IgD-negative memory B cell (primary cell): ENCODE results near the gene ARID3C. TPM values are rescaled to one million over a fixed set of nuclear protein-coding genes. Genes with fewer than 3 reads are reported as not detected.

Source experiments
- H3K27ac Mint-ChIP-seq, 3 donors: one replicate each; pipeline ENCODE4 v1.8.0; 2020 to 2022; ENCODE audit warnings: mild to moderate bottlenecking in 3 of 3, mixed read lengths in 3 of 3, moderate library complexity in 1 of 3
- H3K27me3 Mint-ChIP-seq: one replicate; pipeline ENCODE4 v1.8.0; 2021; ENCODE audit warnings: mixed read lengths
- H3K36me3 Mint-ChIP-seq: one replicate; pipeline ENCODE4 v1.8.0; 2020; ENCODE audit warnings: mild to moderate bottlenecking, mixed read lengths
- H3K4me1 Mint-ChIP-seq, 3 donors: one replicate each; pipeline ENCODE4 v1.8.0; 2020 to 2022; ENCODE audit warnings: mixed read lengths in 3 of 3, mild to moderate bottlenecking in 1 of 3
- H3K4me3 Mint-ChIP-seq, 4 donors: one replicate each; pipeline ENCODE4 v1.8.0; 2020 to 2022; ENCODE audit warnings: mild to moderate bottlenecking in 4 of 4, mixed read lengths in 4 of 4, moderate library complexity in 3 of 4
- H3K9me3 Mint-ChIP-seq, 3 donors: one replicate each; pipeline ENCODE4 v1.8.0; 2020 to 2021; ENCODE audit warnings: mixed read lengths in 3 of 3, mild to moderate bottlenecking in 1 of 3
- polyA plus RNA-seq: library from polyadenylated mRNA; unstranded; fragments of 300-500 nt; fragmentation: Illumina TruSeq; gene quantifications from one replicate; pipeline ENCODE4 v1.2.3, GENCODE V29; 2021

ARID3C gene
- polyA plus RNA-seq, 1 donor from 2014 or later: not detected

GRCh38 chr9:34658461-34658860 is 29.6 kb upstream of the ARID3C start:
- Mint-ChIP-seq H3K27ac (no peak overlapping the region), H3K9me3 (no peaks in the 10 kb centered on the region), H3K27me3 (no peaks in the 10 kb centered on the region), H3K36me3 (peaks cover 2% of the 10 kb centered on the region), H3K4me3 (no peak overlapping the region), H3K4me1 (peaks cover 0 to 6% (median 3%) of the 10 kb centered on the region in 3 donors)

- peaks cover 2% of the 10 kb centered on the region for H3K36me3 Mint-ChIP-seq
- no peak overlapping the region for H3K4me3 Mint-ChIP-seq
- H3K27me3 Mint-ChIP-seq: no peaks in the 10 kb centered on the region
- no peaks in the 10 kb centered on the region for H3K9me3 Mint-ChIP-seq
- peaks cover 3 to 6% (median 5%) of the 10 kb centered on the region in 3 donors for H3K4me1 Mint-ChIP-seq
- no peak overlapping the region for H3K27ac Mint-ChIP-seq
Observed at GRCh38 chr9:34656992-34657391, 28.1 kb upstream of the ARID3C start.

GRCh38 chr9:34655394-34655793 is 26.5 kb upstream of the ARID3C start:
- Mint-ChIP-seq H3K36me3 (peaks cover 2% of the 10 kb centered on the region), H3K27ac (no peak overlapping the region), H3K9me3 (no peaks in the 10 kb centered on the region), H3K27me3 (no peaks in the 10 kb centered on the region), H3K4me1 (peaks cover 0 to 5% (median 3%) of the 10 kb centered on the region in 3 donors), H3K4me3 (no peak overlapping the region)

- Mint-ChIP-seq H3K27me3 (no peaks in the 10 kb centered on the region), H3K4me1 (peaks cover 0 to 5% (median 3%) of the 10 kb centered on the region in 3 donors), H3K27ac (no peak overlapping the region), H3K4me3 (no peak overlapping the region), H3K9me3 (no peaks in the 10 kb centered on the region), H3K36me3 (peaks cover 2% of the 10 kb centered on the region)
Observed at GRCh38 chr9:34654323-34655051, 25.6 kb upstream of the ARID3C start.

- Mint-ChIP-seq H3K27ac (peak overlapping the region in 1 of 3 donors; percentile 79), H3K9me3 (no peaks in the 10 kb centered on the region), H3K36me3 (peaks cover 2% of the 10 kb centered on the region), H3K4me3 (no peak overlapping the region), H3K4me1 (peaks cover 0 to 5% (median 3%) of the 10 kb centered on the region in 3 donors), H3K27me3 (no peaks in the 10 kb centered on the region)
Observed at GRCh38 chr9:34653151-34654072, 24.5 kb upstream of the ARID3C start.

- H3K27ac Mint-ChIP-seq: no peak overlapping the region
- H3K4me1 Mint-ChIP-seq: peaks cover 0 to 11% (median 6%) of the 10 kb centered on the region in 3 donors
- H3K9me3 Mint-ChIP-seq: no peaks in the 10 kb centered on the region
- no peaks in the 10 kb centered on the region for H3K27me3 Mint-ChIP-seq
- no peak overlapping the region for H3K4me3 Mint-ChIP-seq
- peaks cover 2% of the 10 kb centered on the region for H3K36me3 Mint-ChIP-seq
Observed at GRCh38 chr9:34652602-34653000, 23.7 kb upstream of the ARID3C start.

- peak within 1 kb of the TSS in 1 of 3 donors; percentile 79 for H3K27ac Mint-ChIP-seq
- peak within 1 kb of the TSS in 1 of 4 donors; percentile 50 for H3K4me3 Mint-ChIP-seq
Observed at GRCh38 chr9:34651876-34652601, 23.2 kb upstream of the ARID3C start, which contains the start of gene IL11RA. Gene IL11RA (plus strand): TSS chr9:34652185. CDS start chr9:34655218, 3,033 bp downstream.

GRCh38 chr9:34651321-34651720 is 22.5 kb upstream of the ARID3C start:
- H3K27ac Mint-ChIP-seq: peak overlapping the region in 1 of 3 donors; percentile 23
- peak overlapping the region in 1 of 4 donors; percentile 50 for H3K4me3 Mint-ChIP-seq
- H3K9me3 Mint-ChIP-seq: no peaks in the 10 kb centered on the region
- peaks cover 2% of the 10 kb centered on the region for H3K36me3 Mint-ChIP-seq
- H3K4me1 Mint-ChIP-seq: peaks cover 11 to 19% (median 18%) of the 10 kb centered on the region in 3 donors
- H3K27me3 Mint-ChIP-seq: no peaks in the 10 kb centered on the region

More at GRCh38 chr9:34651876-34652601, 23.2 kb upstream of the ARID3C start, which contains the start of gene IL11RA:
- H3K27me3 Mint-ChIP-seq: no peaks in the 10 kb centered on the region
- H3K36me3 Mint-ChIP-seq: peaks cover 2% of the 10 kb centered on the region
- peaks cover 5 to 17% (median 12%) of the 10 kb centered on the region in 3 donors for H3K4me1 Mint-ChIP-seq
- no peaks in the 10 kb centered on the region for H3K9me3 Mint-ChIP-seq

- Mint-ChIP-seq H3K27ac (no peak overlapping the region), H3K9me3 (no peaks in the 10 kb centered on the region), H3K4me1 (peaks cover 16 to 22% (median 21%) of the 10 kb centered on the region in 3 donors), H3K4me3 (peak overlapping the region in 2 of 4 donors; percentile 7 to 50), H3K27me3 (no peaks in the 10 kb centered on the region), H3K36me3 (peaks cover 2% of the 10 kb centered on the region)
Observed at GRCh38 chr9:34650816-34651215, 21.9 kb upstream of the ARID3C start.

- Mint-ChIP-seq H3K4me3 (peak overlapping the region; percentile 30 to 90 (median 56)), H3K4me1 (peaks cover 17 to 22% (median 21%) of the 10 kb centered on the region in 3 donors), H3K27me3 (no peaks in the 10 kb centered on the region), H3K27ac (peak overlapping the region in 2 of 3 donors; percentile 23 to 64), H3K9me3 (no peaks in the 10 kb centered on the region), H3K36me3 (peaks cover 2% of the 10 kb centered on the region)
Observed at GRCh38 chr9:34648673-34649072, 19.8 kb upstream of the ARID3C start.

- peaks cover 2% of the 10 kb centered on the region for H3K36me3 Mint-ChIP-seq
- H3K4me1 Mint-ChIP-seq: peaks cover 17 to 22% (median 19%) of the 10 kb centered on the region in 3 donors
- H3K27me3 Mint-ChIP-seq: no peaks in the 10 kb centered on the region
- H3K27ac Mint-ChIP-seq: peak overlapping the region in 1 of 3 donors; percentile 71
- peak overlapping the region; percentile 90 to 96 (median 94) for H3K4me3 Mint-ChIP-seq
- no peaks in the 10 kb centered on the region for H3K9me3 Mint-ChIP-seq
Observed at GRCh38 chr9:34647651-34648050, 18.8 kb upstream of the ARID3C start.

GRCh38 chr9:34647084-34647403 is 18.2 kb upstream of the ARID3C start:
- H3K4me1 Mint-ChIP-seq: peaks cover 17 to 18% (median 18%) of the 10 kb centered on the region in 3 donors
- peaks cover 2% of the 10 kb centered on the region for H3K36me3 Mint-ChIP-seq
- peak overlapping the region; percentile 90 to 96 (median 94) for H3K4me3 Mint-ChIP-seq
- no peaks in the 10 kb centered on the region for H3K9me3 Mint-ChIP-seq
- no peaks in the 10 kb centered on the region for H3K27me3 Mint-ChIP-seq
- H3K27ac Mint-ChIP-seq: peak overlapping the region in 2 of 3 donors; percentile 71 to 92

- peak within 1 kb of the TSS; percentile 90 to 96 (median 94) for H3K4me3 Mint-ChIP-seq
- peak within 1 kb of the TSS; percentile 68 to 92 (median 71) for H3K27ac Mint-ChIP-seq
- no peaks in the 10 kb centered on the region for H3K27me3 Mint-ChIP-seq
- peaks cover 2% of the 10 kb centered on the region for H3K36me3 Mint-ChIP-seq
- no peaks in the 10 kb centered on the region for H3K9me3 Mint-ChIP-seq
- H3K4me1 Mint-ChIP-seq: peaks cover 17 to 18% (median 18%) of the 10 kb centered on the region in 3 donors
Observed at GRCh38 chr9:34646211-34647083, 17.6 kb upstream of the ARID3C start, which contains the start of gene GALT. Gene GALT (plus strand): TSS chr9:34646675. CDS start chr9:34646705, 30 bp downstream.
